Liver (tissue), 9 donors: ENCODE data around the gene CD244. TPM values are rescaled to one million over a fixed set of nuclear protein-coding genes. Genes with fewer than 3 reads are reported as not detected.
"Not testable (repeated sequence)": the region's sequence is repeated elsewhere in the genome, so short reads cannot be mapped to it uniquely, and the experiment has no call there.

Source experiments
- DNase-seq: peaks from one replicate; pipeline ENCODE4 v3.0.0-alpha.2; 2017; ENCODE audit warnings: low spot score
- H3K27ac ChIP-seq, 2 donors: one replicate each; pipeline ENCODE4 v1.7.0; 2013; ENCODE audit warnings: inconsistent platforms in 2 of 2, low read length in 2 of 2, control low read depth in 1 of 2, low read depth in 1 of 2, mild to moderate bottlenecking in 1 of 2
- H3K27me3 ChIP-seq, 4 donors: one replicate each; pipeline versions ENCODE4 v1.6.1 to v1.7.0; 2013; ENCODE audit warnings: low read length in 3 of 4, inconsistent platforms in 1 of 4, mild to moderate bottlenecking in 1 of 4, moderate library complexity in 1 of 4; ENCODE audit not compliant: control insufficient read depth in 4 of 4, insufficient read depth in 4 of 4
- H3K36me3 ChIP-seq, 4 donors: one replicate each; pipeline versions ENCODE4 v1.6.1 to v1.7.0; 2013; ENCODE audit warnings: low read length in 3 of 4, mild to moderate bottlenecking in 3 of 4, low read depth in 1 of 4, moderate library complexity in 1 of 4; ENCODE audit not compliant: control insufficient read depth in 4 of 4, insufficient read depth in 3 of 4
- H3K4me1 ChIP-seq, 4 donors: one replicate each; pipeline versions ENCODE4 v1.6.1 to v1.7.0; 2013; ENCODE audit warnings: low read length in 3 of 4, mild to moderate bottlenecking in 3 of 4, moderate library complexity in 1 of 4; ENCODE audit not compliant: control insufficient read depth in 4 of 4, insufficient read depth in 4 of 4
- H3K4me3 ChIP-seq, 3 donors: one replicate each; pipeline versions ENCODE4 v1.6.1 to v1.7.0; 2013; ENCODE audit warnings: low read length in 3 of 3, control low read depth in 1 of 3, low read depth in 1 of 3, mild to moderate bottlenecking in 1 of 3
- H3K9ac ChIP-seq, 2 donors: one replicate each; pipeline ENCODE4 v1.7.0; 2013; ENCODE audit warnings: low read length in 2 of 2, mild to moderate bottlenecking in 2 of 2, moderate library complexity in 2 of 2, control low read depth in 1 of 2, low read depth in 1 of 2
- H3K9me3 ChIP-seq, 4 donors: one replicate each; pipeline versions ENCODE4 v1.6.1 to v1.7.0; 2013; ENCODE audit warnings: low read length in 3 of 4; ENCODE audit not compliant: control insufficient read depth in 4 of 4
- EGR1 ChIP-seq, 2 donors: IDR thresholded peaks; 2 replicates each; pipeline ENCODE4 v1.6.1; 2016 to 2018; ENCODE audit warnings: antibody characterized with exemption in 2 of 2, low read depth in 2 of 2
- FOXA1 ChIP-seq: IDR thresholded peaks from 2 replicates; pipeline ENCODE4 v1.6.1; 2016; ENCODE audit warnings: antibody characterized with exemption
- FOXA2 ChIP-seq: IDR thresholded peaks from 2 replicates; pipeline ENCODE4 v1.6.1; 2016; ENCODE audit warnings: antibody characterized with exemption
- GABPA ChIP-seq, 2 donors: IDR thresholded peaks in 1 of 2; conservative IDR thresholded peaks in 1 of 2; 2 replicates each; pipeline ENCODE4 v1.6.1; 2016; ENCODE audit warnings: antibody characterized with exemption in 2 of 2, mild to moderate bottlenecking in 1 of 2, moderate library complexity in 1 of 2
- HNF4A ChIP-seq, 2 donors: conservative IDR thresholded peaks; 2 replicates each; pipeline ENCODE4 v1.6.1; 2016; ENCODE audit warnings: antibody characterized with exemption in 2 of 2, mild to moderate bottlenecking in 2 of 2
- HNF4G ChIP-seq: IDR thresholded peaks from 2 replicates; pipeline ENCODE4 v1.6.1; 2016; ENCODE audit warnings: antibody characterized with exemption
- JUND ChIP-seq, 2 donors: IDR thresholded peaks; 2 replicates each; pipeline ENCODE4 v1.6.1; 2016; ENCODE audit warnings: antibody characterized with exemption in 2 of 2
- NR2F2 ChIP-seq: IDR thresholded peaks from 2 replicates; pipeline ENCODE4 v1.6.1; 2016; ENCODE audit warnings: antibody characterized with exemption
- RAD21 ChIP-seq, 2 donors: IDR thresholded peaks; 2 replicates each; pipeline ENCODE4 v1.6.1; 2016; ENCODE audit warnings: antibody characterized with exemption in 2 of 2, mild to moderate bottlenecking in 2 of 2
- RXRA ChIP-seq, 2 donors: IDR thresholded peaks; 2 replicates each; pipeline ENCODE4 v1.6.1; 2017 to 2018; ENCODE audit warnings: antibody characterized with exemption in 2 of 2, mild to moderate bottlenecking in 1 of 2
- SP1 ChIP-seq: IDR thresholded peaks from 2 replicates; pipeline ENCODE4 v1.6.1; 2018; ENCODE audit warnings: antibody characterized with exemption, mild to moderate bottlenecking
- TAF1 ChIP-seq: conservative IDR thresholded peaks from 2 replicates; pipeline ENCODE4 v1.6.1; 2016; ENCODE audit warnings: antibody characterized with exemption, mild to moderate bottlenecking
- YY1 ChIP-seq: IDR thresholded peaks from 2 replicates; pipeline ENCODE4 v1.6.1; 2016; ENCODE audit warnings: antibody characterized with exemption, mild to moderate bottlenecking
- WGBS: extraction: QIAGEN DNeasy Blood & Tissue Kit; methylation state at CpG from one replicate; pipeline ENCODE4 v1.1.7; 2013; 5-methylcytosine and 5-hydroxymethylcytosine counted together
- polyA plus RNA-seq, 2 donors: library from polyadenylated mRNA; stranded (reverse) in 1 of 2; unstranded in 1 of 2; fragments of 200-250 nt in 1 of 2; fragments of >200 nt in 1 of 2; fragmentation: Nextera tagmentation in 1 of 2; extraction: Ambion mirVana in 1 of 2; gene quantifications; one replicate each; pipeline versions ENCODE4 v1.2.1 to v1.2.3, GENCODE V29; 2013 to 2015
- total RNA-seq, 2 donors: library from RNA; depleted of rRNA; stranded (reverse); fragments of >200 nt; gene quantifications; one replicate each; pipeline ENCODE4 v1.2.3, GENCODE V29; 2014
- TF ChIP-seq, protein P1 (sequence below): IDR thresholded peaks from 2 replicates; pipeline ENCODE4 v1.6.1; 2016; ENCODE audit warnings: antibody characterized with exemption, mild to moderate bottlenecking
- TF ChIP-seq, protein P2 (sequence below): IDR thresholded peaks from 2 replicates; pipeline ENCODE4 v1.6.1; 2016; ENCODE audit warnings: antibody characterized with exemption
- TF ChIP-seq, protein P3 (sequence below): IDR thresholded peaks from 2 replicates; pipeline ENCODE4 v1.6.1; 2016; ENCODE audit warnings: antibody characterized with exemption
- TF ChIP-seq, protein P4 (sequence below): fragments of 150-350 bp; IDR thresholded peaks from 2 replicates; pipeline ENCODE4 v1.5.1; 2017; ENCODE audit warnings: improper control_type of control experiment, low read depth, low read length; ENCODE audit not compliant: missing input control
- TF ChIP-seq, protein P5 (sequence below): IDR thresholded peaks from 2 replicates; pipeline ENCODE4 v1.6.1; 2016; ENCODE audit warnings: antibody characterized with exemption
- donor health status: healthy.
- donor health status: healthy.
- donor health status: healthy.
- donor health status: healthy.
- donor health status: healthy.

The CD244 gene
- total and polyA plus RNA-seq, 4 donors, result 0.85 to 6.6 (median 1.8) TPM

DNA sequence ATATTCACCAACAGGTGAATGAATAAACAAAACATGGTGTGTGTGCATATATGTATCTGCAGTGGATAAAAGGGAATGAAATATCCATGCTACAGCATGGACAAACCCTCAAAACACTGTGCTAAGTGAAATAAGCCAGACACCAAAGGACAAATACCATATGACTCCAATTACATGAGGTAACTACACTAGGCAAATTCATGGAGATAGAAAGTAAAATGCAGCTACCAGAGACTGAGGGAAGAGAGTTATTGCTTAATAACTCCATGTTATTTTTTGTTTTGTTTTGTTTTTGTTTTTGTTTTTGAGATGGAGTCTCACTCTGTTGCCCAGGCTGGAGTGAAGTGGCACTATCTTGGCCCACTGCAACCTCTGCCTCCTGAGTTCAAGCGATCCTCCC lies 19.9 kb upstream of the CD244 start:
- no peak for DNase-seq
- Histone ChIP-seq H3K9me3 (no peaks in the 10 kb centered on the region), H3K36me3 (no peaks in the 10 kb centered on the region), H3K9ac (no peak overlapping the region), H3K4me1 (no peaks in the 10 kb centered on the region), H3K27me3 (peaks cover 0 to 2% (median 0%) of the 10 kb centered on the region in 4 donors), H3K4me3 (no peak overlapping the region), H3K27ac (no peak overlapping the region)
- 96% methylated on average over 1 of the region's 1 CpG for WGBS
- TF ChIP-seq FOXA2, result no peak
- no peak for TF ChIP-seq NR2F2
- TF ChIP-seq RXRA (IDR thresholded peaks at IDR 0.05), result no peak
- TF ChIP-seq GABPA (IDR thresholded peaks at IDR 0.05 in 1 of 2, conservative IDR thresholded peaks at IDR 0.05 in 1 of 2), result no peak
- TF ChIP-seq, protein P1, sequence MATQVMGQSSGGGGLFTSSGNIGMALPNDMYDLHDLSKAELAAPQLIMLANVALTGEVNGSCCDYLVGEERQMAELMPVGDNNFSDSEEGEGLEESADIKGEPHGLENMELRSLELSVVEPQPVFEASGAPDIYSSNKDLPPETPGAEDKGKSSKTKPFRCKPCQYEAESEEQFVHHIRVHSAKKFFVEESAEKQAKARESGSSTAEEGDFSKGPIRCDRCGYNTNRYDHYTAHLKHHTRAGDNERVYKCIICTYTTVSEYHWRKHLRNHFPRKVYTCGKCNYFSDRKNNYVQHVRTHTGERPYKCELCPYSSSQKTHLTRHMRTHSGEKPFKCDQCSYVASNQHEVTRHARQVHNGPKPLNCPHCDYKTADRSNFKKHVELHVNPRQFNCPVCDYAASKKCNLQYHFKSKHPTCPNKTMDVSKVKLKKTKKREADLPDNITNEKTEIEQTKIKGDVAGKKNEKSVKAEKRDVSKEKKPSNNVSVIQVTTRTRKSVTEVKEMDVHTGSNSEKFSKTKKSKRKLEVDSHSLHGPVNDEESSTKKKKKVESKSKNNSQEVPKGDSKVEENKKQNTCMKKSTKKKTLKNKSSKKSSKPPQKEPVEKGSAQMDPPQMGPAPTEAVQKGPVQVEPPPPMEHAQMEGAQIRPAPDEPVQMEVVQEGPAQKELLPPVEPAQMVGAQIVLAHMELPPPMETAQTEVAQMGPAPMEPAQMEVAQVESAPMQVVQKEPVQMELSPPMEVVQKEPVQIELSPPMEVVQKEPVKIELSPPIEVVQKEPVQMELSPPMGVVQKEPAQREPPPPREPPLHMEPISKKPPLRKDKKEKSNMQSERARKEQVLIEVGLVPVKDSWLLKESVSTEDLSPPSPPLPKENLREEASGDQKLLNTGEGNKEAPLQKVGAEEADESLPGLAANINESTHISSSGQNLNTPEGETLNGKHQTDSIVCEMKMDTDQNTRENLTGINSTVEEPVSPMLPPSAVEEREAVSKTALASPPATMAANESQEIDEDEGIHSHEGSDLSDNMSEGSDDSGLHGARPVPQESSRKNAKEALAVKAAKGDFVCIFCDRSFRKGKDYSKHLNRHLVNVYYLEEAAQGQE, result no peak
- TF ChIP-seq, protein P2, sequence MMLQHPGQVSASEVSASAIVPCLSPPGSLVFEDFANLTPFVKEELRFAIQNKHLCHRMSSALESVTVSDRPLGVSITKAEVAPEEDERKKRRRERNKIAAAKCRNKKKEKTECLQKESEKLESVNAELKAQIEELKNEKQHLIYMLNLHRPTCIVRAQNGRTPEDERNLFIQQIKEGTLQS, result no peak
- no peak for TF ChIP-seq HNF4A (conservative IDR thresholded peaks at IDR 0.05)
- TF ChIP-seq EGR1 (IDR thresholded peaks at IDR 0.05; ENCODE audit: low read depth in 2 of 2), result no peak
- TF ChIP-seq, protein P3, sequence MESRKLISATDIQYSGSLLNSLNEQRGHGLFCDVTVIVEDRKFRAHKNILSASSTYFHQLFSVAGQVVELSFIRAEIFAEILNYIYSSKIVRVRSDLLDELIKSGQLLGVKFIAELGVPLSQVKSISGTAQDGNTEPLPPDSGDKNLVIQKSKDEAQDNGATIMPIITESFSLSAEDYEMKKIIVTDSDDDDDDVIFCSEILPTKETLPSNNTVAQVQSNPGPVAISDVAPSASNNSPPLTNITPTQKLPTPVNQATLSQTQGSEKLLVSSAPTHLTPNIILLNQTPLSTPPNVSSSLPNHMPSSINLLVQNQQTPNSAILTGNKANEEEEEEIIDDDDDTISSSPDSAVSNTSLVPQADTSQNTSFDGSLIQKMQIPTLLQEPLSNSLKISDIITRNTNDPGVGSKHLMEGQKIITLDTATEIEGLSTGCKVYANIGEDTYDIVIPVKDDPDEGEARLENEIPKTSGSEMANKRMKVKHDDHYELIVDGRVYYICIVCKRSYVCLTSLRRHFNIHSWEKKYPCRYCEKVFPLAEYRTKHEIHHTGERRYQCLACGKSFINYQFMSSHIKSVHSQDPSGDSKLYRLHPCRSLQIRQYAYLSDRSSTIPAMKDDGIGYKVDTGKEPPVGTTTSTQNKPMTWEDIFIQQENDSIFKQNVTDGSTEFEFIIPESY, result no peak
- TF ChIP-seq FOXA1, result no peak
- TF ChIP-seq, protein P4, sequence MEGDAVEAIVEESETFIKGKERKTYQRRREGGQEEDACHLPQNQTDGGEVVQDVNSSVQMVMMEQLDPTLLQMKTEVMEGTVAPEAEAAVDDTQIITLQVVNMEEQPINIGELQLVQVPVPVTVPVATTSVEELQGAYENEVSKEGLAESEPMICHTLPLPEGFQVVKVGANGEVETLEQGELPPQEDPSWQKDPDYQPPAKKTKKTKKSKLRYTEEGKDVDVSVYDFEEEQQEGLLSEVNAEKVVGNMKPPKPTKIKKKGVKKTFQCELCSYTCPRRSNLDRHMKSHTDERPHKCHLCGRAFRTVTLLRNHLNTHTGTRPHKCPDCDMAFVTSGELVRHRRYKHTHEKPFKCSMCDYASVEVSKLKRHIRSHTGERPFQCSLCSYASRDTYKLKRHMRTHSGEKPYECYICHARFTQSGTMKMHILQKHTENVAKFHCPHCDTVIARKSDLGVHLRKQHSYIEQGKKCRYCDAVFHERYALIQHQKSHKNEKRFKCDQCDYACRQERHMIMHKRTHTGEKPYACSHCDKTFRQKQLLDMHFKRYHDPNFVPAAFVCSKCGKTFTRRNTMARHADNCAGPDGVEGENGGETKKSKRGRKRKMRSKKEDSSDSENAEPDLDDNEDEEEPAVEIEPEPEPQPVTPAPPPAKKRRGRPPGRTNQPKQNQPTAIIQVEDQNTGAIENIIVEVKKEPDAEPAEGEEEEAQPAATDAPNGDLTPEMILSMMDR, result no peak
- TF ChIP-seq, protein P5, sequence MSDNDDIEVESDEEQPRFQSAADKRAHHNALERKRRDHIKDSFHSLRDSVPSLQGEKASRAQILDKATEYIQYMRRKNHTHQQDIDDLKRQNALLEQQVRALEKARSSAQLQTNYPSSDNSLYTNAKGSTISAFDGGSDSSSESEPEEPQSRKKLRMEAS, result no peak
- no peak for TF ChIP-seq JUND (IDR thresholded peaks at IDR 0.05)
- TF ChIP-seq HNF4G, result no peak
- TF ChIP-seq SP1, result no peak
- no peak for TF ChIP-seq TAF1
- TF ChIP-seq RAD21 (IDR thresholded peaks at IDR 0.05), result no peak
- no peak for TF ChIP-seq YY1

DNA sequence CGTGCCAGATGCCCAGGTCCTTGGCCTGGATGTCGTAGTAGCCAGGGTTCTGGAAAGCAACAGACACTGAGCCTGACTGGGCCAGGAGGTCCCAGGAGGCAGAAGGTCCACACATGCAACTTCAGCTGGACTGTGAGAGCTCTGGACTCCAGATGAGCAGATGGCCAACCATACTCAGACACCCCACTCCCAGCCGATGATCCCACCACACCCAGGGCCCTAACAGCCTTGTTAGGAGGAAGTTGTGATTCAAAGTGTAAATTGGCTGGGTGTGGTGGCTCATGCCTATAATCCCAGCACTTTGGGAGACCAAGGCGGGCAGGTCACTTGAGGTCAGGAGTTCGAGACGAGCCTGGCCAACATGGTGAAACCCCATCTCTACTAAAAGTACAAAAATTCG lies 18.6 kb upstream of the CD244 start:
- H3K9me3 ChIP-seq, H3K36me3 ChIP-seq, DNase-seq, H3K4me3 ChIP-seq, H3K27me3 ChIP-seq, H3K27ac ChIP-seq, H3K9ac ChIP-seq, H3K4me1 ChIP-seq: not testable (repeated sequence)
- 90% methylated on average over 7 of the region's 7 CpGs for WGBS
